ENCODE measurements around the gene POLE4. TPM values are rescaled to one million over a fixed set of nuclear protein-coding genes. Genes with fewer than 3 reads are reported as not detected.

The POLE4 gene
- total and polyA plus RNA-seq, 4 donors, result 6.5 to 115 (median 23.9) TPM

GRCh38 chr2:74937221-74937880 is 21.1 kb upstream of the POLE4 start:
- no peak for DNase-seq (ENCODE audit: low spot score)
- Histone ChIP-seq H3K36me3 (ENCODE audit: control insufficient read depth in 4 of 4, insufficient read depth in 3 of 4, low read depth in 1 of 4, low read length in 3 of 4) (no peaks in the 10 kb centered on the region), H3K9ac (ENCODE audit: low read depth in 1 of 2, low read length in 2 of 2) (no peak overlapping the region), H3K4me1 (ENCODE audit: control insufficient read depth in 4 of 4, insufficient read depth in 4 of 4, low read length in 3 of 4) (no peaks in the 10 kb centered on the region), H3K4me3 (ENCODE audit: low read depth in 1 of 3, low read length in 3 of 3) (no peak overlapping the region), H3K9me3 (ENCODE audit: control insufficient read depth in 4 of 4, low read length in 3 of 4) (no peaks in the 10 kb centered on the region), H3K27ac (ENCODE audit: low read depth in 1 of 2, low read length in 2 of 2) (no peak overlapping the region), H3K27me3 (ENCODE audit: control insufficient read depth in 4 of 4, insufficient read depth in 4 of 4, low read length in 3 of 4) (no peaks in the 10 kb centered on the region)
- WGBS, result 75% methylated on average over 6 of the region's 6 CpGs
- no peak for TF ChIP-seq NR2F2 (IDR thresholded peaks at IDR 0.05)
- TF ChIP-seq, protein P1, sequence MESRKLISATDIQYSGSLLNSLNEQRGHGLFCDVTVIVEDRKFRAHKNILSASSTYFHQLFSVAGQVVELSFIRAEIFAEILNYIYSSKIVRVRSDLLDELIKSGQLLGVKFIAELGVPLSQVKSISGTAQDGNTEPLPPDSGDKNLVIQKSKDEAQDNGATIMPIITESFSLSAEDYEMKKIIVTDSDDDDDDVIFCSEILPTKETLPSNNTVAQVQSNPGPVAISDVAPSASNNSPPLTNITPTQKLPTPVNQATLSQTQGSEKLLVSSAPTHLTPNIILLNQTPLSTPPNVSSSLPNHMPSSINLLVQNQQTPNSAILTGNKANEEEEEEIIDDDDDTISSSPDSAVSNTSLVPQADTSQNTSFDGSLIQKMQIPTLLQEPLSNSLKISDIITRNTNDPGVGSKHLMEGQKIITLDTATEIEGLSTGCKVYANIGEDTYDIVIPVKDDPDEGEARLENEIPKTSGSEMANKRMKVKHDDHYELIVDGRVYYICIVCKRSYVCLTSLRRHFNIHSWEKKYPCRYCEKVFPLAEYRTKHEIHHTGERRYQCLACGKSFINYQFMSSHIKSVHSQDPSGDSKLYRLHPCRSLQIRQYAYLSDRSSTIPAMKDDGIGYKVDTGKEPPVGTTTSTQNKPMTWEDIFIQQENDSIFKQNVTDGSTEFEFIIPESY (IDR thresholded peaks at IDR 0.05), result no peak
- TF ChIP-seq FOXA1 (IDR thresholded peaks at IDR 0.05), result no peak
- TF ChIP-seq SP1 (IDR thresholded peaks at IDR 0.05), result no peak
- TF ChIP-seq, protein P2, sequence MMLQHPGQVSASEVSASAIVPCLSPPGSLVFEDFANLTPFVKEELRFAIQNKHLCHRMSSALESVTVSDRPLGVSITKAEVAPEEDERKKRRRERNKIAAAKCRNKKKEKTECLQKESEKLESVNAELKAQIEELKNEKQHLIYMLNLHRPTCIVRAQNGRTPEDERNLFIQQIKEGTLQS (IDR thresholded peaks at IDR 0.05), result no peak
- no peak for TF ChIP-seq HNF4G (IDR thresholded peaks at IDR 0.05)
- no peak for TF ChIP-seq TAF1 (conservative IDR thresholded peaks at IDR 0.05)
- TF ChIP-seq YY1 (IDR thresholded peaks at IDR 0.05), result no peak
- TF ChIP-seq RXRA (IDR thresholded peaks at IDR 0.05), result no peak
- TF ChIP-seq EGR1 (IDR thresholded peaks at IDR 0.05; ENCODE audit: low read depth in 2 of 2), result no peak
- no peak for TF ChIP-seq FOXA2 (IDR thresholded peaks at IDR 0.05)
- no peak for TF ChIP-seq JUND (IDR thresholded peaks at IDR 0.05)
- no peak for TF ChIP-seq MAX (IDR thresholded peaks at IDR 0.05)
- TF ChIP-seq GABPA (IDR thresholded peaks at IDR 0.05 in 1 of 2, conservative IDR thresholded peaks at IDR 0.05 in 1 of 2), result no peak
- TF ChIP-seq CTCF (IDR thresholded peaks at IDR 0.05; ENCODE audit: low read depth, low read length, missing input control), result no peak
- TF ChIP-seq REST (IDR thresholded peaks at IDR 0.05), result no peak
- no peak for TF ChIP-seq HNF4A (conservative IDR thresholded peaks at IDR 0.05)
- no peak for TF ChIP-seq RAD21 (IDR thresholded peaks at IDR 0.05)

Data from liver (tissue), 9 donors.